Neural progenitor cell (in vitro differentiated cells): ENCODE results near the gene KAZN. TPM values are rescaled to one million over a fixed set of nuclear protein-coding genes. Genes with fewer than 3 reads are reported as not detected.

Source experiments
- DNase-seq: peaks from one replicate; pipeline ENCODE4 v3.0.0-alpha.2; 2016; ENCODE audit warnings: low spot score
- H2AFZ ChIP-seq: fragments of 200-600 bp; sonication (generic); replicated peaks from 2 replicates; pipeline ENCODE4 v1.6.1; 2016; ENCODE audit warnings: antibody characterized with exemption
- H3F3A ChIP-seq: fragments of 200-600 bp; sonication (generic); 2 replicates; pipeline ENCODE4 v1.6.1; 2016; ENCODE audit warnings: antibody characterized with exemption, low read depth
- H3K27ac ChIP-seq: fragments of 200-600 bp; sonication (generic); 2 replicates; pipeline ENCODE4 v1.5.1; 2016; ENCODE audit warnings: mild to moderate bottlenecking
- H3K27me3 ChIP-seq: fragments of 200-600 bp; sonication (generic); 2 replicates; pipeline ENCODE4 v1.6.1; 2016; ENCODE audit warnings: mild to moderate bottlenecking, moderate library complexity
- H3K36me3 ChIP-seq: fragments of 200-600 bp; sonication (generic); 2 replicates; pipeline ENCODE4 v1.5.1; 2016
- H3K4me1 ChIP-seq: fragments of 200-600 bp; sonication (generic); 2 replicates; pipeline ENCODE4 v1.6.1; 2016; ENCODE audit warnings: mixed run types
- H3K4me2 ChIP-seq: fragments of 200-600 bp; sonication (generic); 2 replicates; pipeline ENCODE4 v1.6.1; 2016
- H3K4me3 ChIP-seq: fragments of 200-600 bp; sonication (generic); 2 replicates; pipeline ENCODE4 v1.5.1; 2016
- H3K79me2 ChIP-seq: fragments of 200-600 bp; sonication (generic); 2 replicates; pipeline ENCODE4 v1.6.1; 2016; ENCODE audit warnings: low read depth
- H3K9ac ChIP-seq: fragments of 200-600 bp; sonication (generic); 2 replicates; pipeline ENCODE4 v1.6.1; 2016
- H3K9me3 ChIP-seq: fragments of 200-600 bp; sonication (generic); 2 replicates; pipeline ENCODE4 v1.5.1; 2016; ENCODE audit warnings: low read depth
- H4K20me1 ChIP-seq: fragments of 200-600 bp; sonication (generic); 2 replicates; pipeline ENCODE4 v1.6.1; 2016; ENCODE audit warnings: low read depth
- H3K27ac Mint-ChIP-seq: 3 replicates; pipeline ENCODE4 v1.8.0; 2021; ENCODE audit warnings: mixed read lengths
- H3K27me3 Mint-ChIP-seq: 2 replicates; pipeline ENCODE4 v1.8.0; 2022; ENCODE audit warnings: low read depth, mild to moderate bottlenecking, inconsistent platforms, moderate library complexity, mixed read lengths; ENCODE audit not compliant: insufficient read depth
- H3K36me3 Mint-ChIP-seq: 3 replicates; pipeline ENCODE4 v1.8.0; 2021; ENCODE audit warnings: mixed read lengths
- H3K4me1 Mint-ChIP-seq: 3 replicates; pipeline ENCODE4 v1.8.0; 2021; ENCODE audit warnings: mixed read lengths
- H3K4me3 Mint-ChIP-seq: 3 replicates; pipeline ENCODE4 v1.8.0; 2021; ENCODE audit warnings: mild to moderate bottlenecking, moderate library complexity, mixed read lengths
- H3K9me3 Mint-ChIP-seq: 3 replicates; pipeline ENCODE4 v1.8.0; 2020; ENCODE audit warnings: mixed read lengths
- CTCF ChIP-seq: fragments of 200-600 bp; sonication (generic); IDR thresholded peaks from 2 replicates; pipeline ENCODE4 v1.5.1; 2017; ENCODE audit warnings: antibody characterized with exemption, mild to moderate bottlenecking
- EZH2 ChIP-seq: fragments of 200-600 bp; sonication (generic); IDR thresholded peaks from 2 replicates; pipeline ENCODE4 v1.6.1; 2017; ENCODE audit warnings: antibody characterized with exemption, mild to moderate bottlenecking, moderate library complexity
- EZH2phosphoT487 ChIP-seq: fragments of 200-600 bp; sonication (generic); IDR thresholded peaks from 2 replicates; pipeline ENCODE4 v1.6.1; 2017; ENCODE audit warnings: antibody characterized with exemption
- total RNA-seq: library from RNA; depleted of rRNA; stranded (reverse); fragments of >200 nt; gene quantifications from 2 replicates; pipeline ENCODE4 v1.2.3, GENCODE V29; 2015; ENCODE audit warnings: low replicate concordance

The KAZN gene
- total RNA-seq, 1 donor from 2014 or later = 6.1 TPM

- TF ChIP-seq EZH2 (no peak), EZH2phosphoT487 (no peak), CTCF (no peak)
These were observed 67.9 kb downstream of the KAZN start for GRCh38 chr1:14666373-14666772.

GRCh38 chr1:14666962-14667650 is 68.6 kb downstream of the KAZN start:
- Histone ChIP-seq H3K36me3 (no peaks in the 10 kb centered on the region), H2AFZ (no peak overlapping the region), H3K27ac (no peak overlapping the region), H3F3A (no peaks in the 10 kb centered on the region), H3K9ac (no peak overlapping the region), H4K20me1 (peaks cover 3% of the 10 kb centered on the region), H3K4me3 (no peak overlapping the region), H3K27me3 (no peaks in the 10 kb centered on the region), H3K4me2 (no peak overlapping the region), H3K79me2 (no peaks in the 10 kb centered on the region), H3K4me1 (peaks cover 23% of the 10 kb centered on the region), H3K9me3 (no peaks in the 10 kb centered on the region)
- Mint-ChIP-seq H3K9me3 (peaks cover 4% of the 10 kb centered on the region), H3K4me3 (no peak overlapping the region), H3K27me3 (no peaks in the 10 kb centered on the region), H3K36me3 (peaks cover 4% of the 10 kb centered on the region), H3K4me1 (peaks cover 46% of the 10 kb centered on the region), H3K27ac (no peak overlapping the region)
- DNase-seq = no peak
- TF ChIP-seq EZH2 (no peak), EZH2phosphoT487 (no peak), CTCF (no peak)

More at GRCh38 chr1:14666373-14666772, 67.9 kb downstream of the KAZN start:
- no peaks in the 10 kb centered on the region for H3K27me3 Mint-ChIP-seq
- no peak overlapping the region for H3K27ac ChIP-seq
- peaks cover 16% of the 10 kb centered on the region for H3K4me1 ChIP-seq
- H3K4me2 ChIP-seq = no peak overlapping the region
- no peaks in the 10 kb centered on the region for H3K27me3 ChIP-seq
- no peak for DNase-seq
- H3K36me3 ChIP-seq = no peaks in the 10 kb centered on the region
- no peaks in the 10 kb centered on the region for H3K9me3 ChIP-seq
- no peak overlapping the region for H2AFZ ChIP-seq
- peaks cover 38% of the 10 kb centered on the region for H3K4me1 Mint-ChIP-seq
- no peaks in the 10 kb centered on the region for H3K79me2 ChIP-seq
- H3K4me3 Mint-ChIP-seq = no peak overlapping the region
- no peak overlapping the region for H3K27ac Mint-ChIP-seq
- peaks cover 4% of the 10 kb centered on the region for H3K36me3 Mint-ChIP-seq
- no peaks in the 10 kb centered on the region for H3F3A ChIP-seq
- H3K9me3 Mint-ChIP-seq = peaks cover 4% of the 10 kb centered on the region
- H3K4me3 ChIP-seq = no peak overlapping the region
- no peak overlapping the region for H3K9ac ChIP-seq
- H4K20me1 ChIP-seq = no peaks in the 10 kb centered on the region

- Mint-ChIP-seq H3K4me1 (peaks cover 51% of the 10 kb centered on the region), H3K4me3 (no peak overlapping the region), H3K27ac (no peak overlapping the region), H3K36me3 (peaks cover 4% of the 10 kb centered on the region), H3K9me3 (peaks cover 4% of the 10 kb centered on the region), H3K27me3 (no peaks in the 10 kb centered on the region)
- no peak for DNase-seq
- Histone ChIP-seq H3K36me3 (no peaks in the 10 kb centered on the region), H2AFZ (no peak overlapping the region), H4K20me1 (peaks cover 7% of the 10 kb centered on the region), H3K4me1 (peaks cover 26% of the 10 kb centered on the region), H3K9ac (no peak overlapping the region), H3K9me3 (no peaks in the 10 kb centered on the region), H3K79me2 (no peaks in the 10 kb centered on the region), H3K27ac (no peak overlapping the region), H3K27me3 (no peaks in the 10 kb centered on the region), H3K4me3 (no peak overlapping the region), H3F3A (no peaks in the 10 kb centered on the region), H3K4me2 (no peak overlapping the region)
- TF ChIP-seq CTCF (no peak), EZH2 (no peak), EZH2phosphoT487 (no peak)
These were observed 69.1 kb downstream of the KAZN start for GRCh38 chr1:14667651-14667984.
